CD4-positive, alpha-beta T cell (primary cell): Measurements from ENCODE around the gene ABCF2. TPM values are rescaled to one million over a fixed set of nuclear protein-coding genes. Genes with fewer than 3 reads are reported as not detected.
A peak's percentile ranks its signal among the peaks of the same experiment; 100 is the strongest.

Source experiments
- ATAC-seq: fragments of 200-7000 bp; cut with Tn5 transposase; one replicate; pipeline ENCODE4 v1.10.0; 2022; ENCODE audit warnings: mild to moderate bottlenecking; ENCODE audit not compliant: poor library complexity
- CTCF ChIA-PET: fragments of 350-600 bp; sonication (Branson Sonifier 250); formaldehyde crosslinking; loops from one replicate; lab custom pipeline; 2021; ENCODE audit warnings: antibody characterized with exemption, inconsistent platforms; lab: Charles Lee
- POLR2A ChIA-PET: fragments of 350-600 bp; sonication (Branson Sonifier 250); formaldehyde crosslinking; loops from one replicate; lab custom pipeline; 2021; ENCODE audit warnings: antibody characterized with exemption, inconsistent platforms; lab: Charles Lee
- DNase-seq, 14 experiments: peaks; one replicate each; pipeline ENCODE4 v3.0.0-alpha.2; 2013 to 2020; ENCODE audit warnings: mixed read lengths in 2 of 14
- H3K27ac ChIP-seq, 2 donors: one replicate each; pipeline versions ENCODE4 v1.5.1 to v1.7.0; 2013; ENCODE audit warnings: low read length in 2 of 2, low read depth in 1 of 2, mild to moderate bottlenecking in 1 of 2
- H3K27me3 ChIP-seq, 2 experiments: 1 replicate in 1 of 2; 2 replicates in 1 of 2; pipeline versions ENCODE4 v1.6.1 to v1.7.0; 2013; ENCODE audit warnings: low read length in 2 of 2, control low read depth in 1 of 2, mild to moderate bottlenecking in 1 of 2, moderate library complexity in 1 of 2; ENCODE audit not compliant: insufficient read depth in 2 of 2, control insufficient read depth in 1 of 2
- H3K36me3 ChIP-seq: one replicate; pipeline ENCODE4 v1.6.1; 2013; ENCODE audit warnings: low read length, control low read depth; ENCODE audit not compliant: insufficient read depth
- H3K4me1 ChIP-seq: one replicate; pipeline ENCODE4 v1.6.1; 2013; ENCODE audit warnings: low read length, control low read depth; ENCODE audit not compliant: insufficient read depth
- H3K4me3 ChIP-seq: one replicate; pipeline ENCODE4 v1.5.1; 2013; ENCODE audit warnings: mild to moderate bottlenecking, low read length, moderate library complexity
- H3K9me3 ChIP-seq, 2 experiments: 1 replicate in 1 of 2; 2 replicates in 1 of 2; pipeline versions ENCODE4 v1.6.1 to v1.7.0; 2013; ENCODE audit warnings: low read length in 2 of 2, mild to moderate bottlenecking in 2 of 2, control low read depth in 1 of 2, moderate library complexity in 1 of 2; ENCODE audit not compliant: control insufficient read depth in 1 of 2, insufficient read depth in 1 of 2
- H3K27ac Mint-ChIP-seq: one replicate; pipeline ENCODE4 v1.8.0; 2020; ENCODE audit warnings: mixed read lengths
- H3K27me3 Mint-ChIP-seq: one replicate; pipeline ENCODE4 v1.8.0; 2021; ENCODE audit warnings: mixed read lengths
- H3K36me3 Mint-ChIP-seq: one replicate; pipeline ENCODE4 v1.8.0; 2021; ENCODE audit warnings: low read depth, mixed read lengths
- H3K4me1 Mint-ChIP-seq: one replicate; pipeline ENCODE4 v1.8.0; 2021; ENCODE audit warnings: low read depth, mixed read lengths
- H3K4me3 Mint-ChIP-seq: one replicate; pipeline ENCODE4 v1.8.0; 2020; ENCODE audit warnings: mild to moderate bottlenecking, mixed read lengths
- H3K9me3 Mint-ChIP-seq: one replicate; pipeline ENCODE4 v1.8.0; 2020; ENCODE audit warnings: mixed read lengths
- CTCF ChIP-seq: fragments of 200-600 bp; IDR thresholded peaks from one replicate; pipeline ENCODE4 v1.8.0; 2022; ENCODE audit warnings: antibody characterized with exemption, mild to moderate bottlenecking
- intact Hi-C, 2 experiments: fragments of 100-400 bp; cut with DNase I in 1 of 2; cut with micrococcal nuclease in 1 of 2; formaldehyde crosslinking; loops; one replicate each; pipeline versions ENCODE4 v1.15.1 to v1.9.0; 2023 to 2025; cut with DNase I, micrococcal nuclease
- total RNA-seq, 174 experiments: library from RNA in 2 of 174; stranded (reverse) in 2 of 174; gene quantifications; one replicate each; pipeline ENCODE4 v1.2.3 and lab custom pipeline; 2021 to 2026

The ABCF2 gene
- total RNA-seq, 2 experiments from 2014 or later = 12.3 to 13.2 TPM

GRCh38 chr7:151272877-151273276 lies 45.9 kb upstream of the ABCF2 start:
- no peak for TF ChIP-seq CTCF
- Mint-ChIP-seq H3K36me3 (no peaks in the 10 kb centered on the region), H3K27ac (no peak overlapping the region), H3K4me3 (no peak overlapping the region), H3K9me3 (no peaks in the 10 kb centered on the region), H3K4me1 (peaks cover 49% of the 10 kb centered on the region), H3K27me3 (no peaks in the 10 kb centered on the region)
- no peaks in the 10 kb centered on the region for H3K27me3 ChIP-seq
- no peak for ATAC-seq
- no peaks in the 10 kb centered on the region for H3K9me3 ChIP-seq
- no peak overlapping the region for H3K4me3 ChIP-seq
- no peaks in the 10 kb centered on the region for H3K36me3 ChIP-seq
- peaks cover 45% of the 10 kb centered on the region for H3K4me1 ChIP-seq
- intact Hi-C loops = no loop called here
- ChIA-PET POLR2A (no interaction called here), CTCF (interaction anchor here (0.6 kb wide), 1 partner anchor 81 kb away, joined by 3 read pairs; no protein-coding TSS in a partner anchor)
- DNase-seq = no peak
- no peak overlapping the region for H3K27ac ChIP-seq

- TF ChIP-seq CTCF = no peak
- H3K9me3 Mint-ChIP-seq = no peaks in the 10 kb centered on the region
- peaks cover 47% of the 10 kb centered on the region for H3K4me1 Mint-ChIP-seq
- ChIA-PET CTCF (no interaction called here), POLR2A (no interaction called here)
- H3K36me3 Mint-ChIP-seq = no peaks in the 10 kb centered on the region
- no peak overlapping the region for H3K27ac Mint-ChIP-seq
- no peak for DNase-seq
- Histone ChIP-seq H3K27ac (no peak overlapping the region), H3K36me3 (no peaks in the 10 kb centered on the region), H3K9me3 (no peaks in the 10 kb centered on the region), H3K4me3 (no peak overlapping the region), H3K4me1 (peaks cover 41% of the 10 kb centered on the region), H3K27me3 (no peaks in the 10 kb centered on the region)
- no peak for ATAC-seq
- intact Hi-C loops = no loop called here
- H3K4me3 Mint-ChIP-seq = peak overlapping the region; percentile 42
- no peaks in the 10 kb centered on the region for H3K27me3 Mint-ChIP-seq
Measured at GRCh38 chr7:151272405-151272804, 45.4 kb upstream of the ABCF2 start.

- no peaks in the 10 kb centered on the region for H3K27me3 ChIP-seq
- H3K27ac ChIP-seq = no peak overlapping the region
- no peak overlapping the region for H3K27ac Mint-ChIP-seq
- H3K4me3 Mint-ChIP-seq = peak overlapping the region; percentile 42
- no peaks in the 10 kb centered on the region for H3K36me3 Mint-ChIP-seq
- intact Hi-C loops = no loop called here
- no peak overlapping the region for H3K4me3 ChIP-seq
- DNase-seq (peak in 3 of 14 experiments; percentile 44 to 69 (median 62)), ATAC-seq (peak; percentile 40)
- no peaks in the 10 kb centered on the region for H3K36me3 ChIP-seq
- H3K9me3 Mint-ChIP-seq = no peaks in the 10 kb centered on the region
- POLR2A ChIA-PET = no interaction called here
- no peaks in the 10 kb centered on the region for H3K27me3 Mint-ChIP-seq
- H3K4me1 ChIP-seq = peaks cover 37% of the 10 kb centered on the region
- CTCF ChIA-PET = no interaction called here
- no peaks in the 10 kb centered on the region for H3K9me3 ChIP-seq
- H3K4me1 Mint-ChIP-seq = peaks cover 43% of the 10 kb centered on the region
- no peak for TF ChIP-seq CTCF
Measured at GRCh38 chr7:151271699-151272355, 44.8 kb upstream of the ABCF2 start.
